ENCODE measurements around the gene HECTD2. TPM values are rescaled to one million over a fixed set of nuclear protein-coding genes. Genes with fewer than 3 reads are reported as not detected.

The HECTD2 gene
- polyA plus RNA-seq, 1 donor from 2014 or later: 87.6 TPM

DNA sequence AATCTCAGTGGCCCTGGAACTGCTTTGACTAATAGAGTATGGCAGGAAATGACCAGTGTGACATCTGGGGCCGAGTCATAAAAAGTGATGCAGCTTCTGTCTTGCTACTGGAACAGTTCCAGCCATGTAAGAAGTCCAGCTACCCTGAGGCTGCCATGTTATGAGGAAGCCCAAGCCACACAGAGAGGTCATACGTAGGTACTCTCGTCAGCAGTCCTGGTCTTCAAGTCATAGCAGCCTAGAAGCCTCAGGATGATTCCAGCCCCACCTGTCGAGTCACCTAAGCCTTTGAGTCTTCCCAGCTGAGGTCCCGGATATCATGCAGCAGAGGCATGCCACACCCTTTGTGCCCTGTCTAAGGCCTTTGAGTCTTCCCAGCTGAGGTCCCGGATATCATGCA, 130.6 kb downstream of the HECTD2 start:
- no peak overlapping the region for H3K27ac ChIP-seq (ENCODE audit: low read length)

DNA sequence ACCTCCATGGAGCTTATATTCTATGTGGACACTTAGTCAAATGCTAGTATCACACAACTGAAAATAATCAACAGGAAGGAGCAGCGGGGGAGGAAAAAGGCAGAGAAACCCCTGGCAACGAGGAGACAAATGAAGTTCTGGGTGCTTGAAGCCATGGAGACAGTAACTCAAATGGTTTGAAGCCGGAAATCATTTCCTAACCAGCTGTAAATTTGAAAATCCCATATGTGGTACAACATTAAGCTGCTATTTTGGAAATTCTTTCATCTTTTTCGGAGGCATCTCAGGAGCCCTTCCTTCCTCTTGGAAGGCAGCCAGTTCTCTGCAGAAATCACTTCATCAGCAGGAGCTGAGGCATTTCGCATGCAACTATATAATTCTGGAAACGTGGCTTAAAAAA, 131.3 kb downstream of the HECTD2 start:
- TF ChIP-seq, protein P1, sequence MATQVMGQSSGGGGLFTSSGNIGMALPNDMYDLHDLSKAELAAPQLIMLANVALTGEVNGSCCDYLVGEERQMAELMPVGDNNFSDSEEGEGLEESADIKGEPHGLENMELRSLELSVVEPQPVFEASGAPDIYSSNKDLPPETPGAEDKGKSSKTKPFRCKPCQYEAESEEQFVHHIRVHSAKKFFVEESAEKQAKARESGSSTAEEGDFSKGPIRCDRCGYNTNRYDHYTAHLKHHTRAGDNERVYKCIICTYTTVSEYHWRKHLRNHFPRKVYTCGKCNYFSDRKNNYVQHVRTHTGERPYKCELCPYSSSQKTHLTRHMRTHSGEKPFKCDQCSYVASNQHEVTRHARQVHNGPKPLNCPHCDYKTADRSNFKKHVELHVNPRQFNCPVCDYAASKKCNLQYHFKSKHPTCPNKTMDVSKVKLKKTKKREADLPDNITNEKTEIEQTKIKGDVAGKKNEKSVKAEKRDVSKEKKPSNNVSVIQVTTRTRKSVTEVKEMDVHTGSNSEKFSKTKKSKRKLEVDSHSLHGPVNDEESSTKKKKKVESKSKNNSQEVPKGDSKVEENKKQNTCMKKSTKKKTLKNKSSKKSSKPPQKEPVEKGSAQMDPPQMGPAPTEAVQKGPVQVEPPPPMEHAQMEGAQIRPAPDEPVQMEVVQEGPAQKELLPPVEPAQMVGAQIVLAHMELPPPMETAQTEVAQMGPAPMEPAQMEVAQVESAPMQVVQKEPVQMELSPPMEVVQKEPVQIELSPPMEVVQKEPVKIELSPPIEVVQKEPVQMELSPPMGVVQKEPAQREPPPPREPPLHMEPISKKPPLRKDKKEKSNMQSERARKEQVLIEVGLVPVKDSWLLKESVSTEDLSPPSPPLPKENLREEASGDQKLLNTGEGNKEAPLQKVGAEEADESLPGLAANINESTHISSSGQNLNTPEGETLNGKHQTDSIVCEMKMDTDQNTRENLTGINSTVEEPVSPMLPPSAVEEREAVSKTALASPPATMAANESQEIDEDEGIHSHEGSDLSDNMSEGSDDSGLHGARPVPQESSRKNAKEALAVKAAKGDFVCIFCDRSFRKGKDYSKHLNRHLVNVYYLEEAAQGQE (IDR thresholded peaks at IDR 0.05; ENCODE audit: borderline replicate concordance): no peak
- no peak for TF ChIP-seq SMC3 (conservative IDR thresholded peaks at IDR 0.05; ENCODE audit: poor library complexity)
- no peak for TF ChIP-seq TAF1 (IDR thresholded peaks at IDR 0.05; ENCODE audit: low read depth)
- TF ChIP-seq, protein P2, sequence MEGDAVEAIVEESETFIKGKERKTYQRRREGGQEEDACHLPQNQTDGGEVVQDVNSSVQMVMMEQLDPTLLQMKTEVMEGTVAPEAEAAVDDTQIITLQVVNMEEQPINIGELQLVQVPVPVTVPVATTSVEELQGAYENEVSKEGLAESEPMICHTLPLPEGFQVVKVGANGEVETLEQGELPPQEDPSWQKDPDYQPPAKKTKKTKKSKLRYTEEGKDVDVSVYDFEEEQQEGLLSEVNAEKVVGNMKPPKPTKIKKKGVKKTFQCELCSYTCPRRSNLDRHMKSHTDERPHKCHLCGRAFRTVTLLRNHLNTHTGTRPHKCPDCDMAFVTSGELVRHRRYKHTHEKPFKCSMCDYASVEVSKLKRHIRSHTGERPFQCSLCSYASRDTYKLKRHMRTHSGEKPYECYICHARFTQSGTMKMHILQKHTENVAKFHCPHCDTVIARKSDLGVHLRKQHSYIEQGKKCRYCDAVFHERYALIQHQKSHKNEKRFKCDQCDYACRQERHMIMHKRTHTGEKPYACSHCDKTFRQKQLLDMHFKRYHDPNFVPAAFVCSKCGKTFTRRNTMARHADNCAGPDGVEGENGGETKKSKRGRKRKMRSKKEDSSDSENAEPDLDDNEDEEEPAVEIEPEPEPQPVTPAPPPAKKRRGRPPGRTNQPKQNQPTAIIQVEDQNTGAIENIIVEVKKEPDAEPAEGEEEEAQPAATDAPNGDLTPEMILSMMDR (IDR thresholded peaks at IDR 0.05; ENCODE audit: poor library complexity, severe bottlenecking): no peak
- TF ChIP-seq EP300 (conservative IDR thresholded peaks at IDR 0.05; ENCODE audit: poor library complexity, severe bottlenecking): no peak
- no peak for TF ChIP-seq POLR2AphosphoS5 (IDR thresholded peaks at IDR 0.05)
- TF ChIP-seq MXI1 (conservative IDR thresholded peaks at IDR 0.05; ENCODE audit: poor library complexity, severe bottlenecking): no peak
- TF ChIP-seq RAD21 (conservative IDR thresholded peaks at IDR 0.05): no peak
- no peak for TF ChIP-seq EZH2 (IDR thresholded peaks at IDR 0.05; ENCODE audit: borderline replicate concordance, insufficient read depth, low read length, poor library complexity, severe bottlenecking)
- Histone ChIP-seq H3K79me2 (replicated peaks; ENCODE audit: insufficient read depth, low read length) (no peaks in the 10 kb centered on the region), H3K9me2 (ENCODE audit: insufficient read depth, low read length) (no peaks in the 10 kb centered on the region), H3K36me3 (ENCODE audit: insufficient read depth, low read length) (no peaks in the 10 kb centered on the region), H3K9ac (ENCODE audit: low read length) (no peak overlapping the region), H4K20me1 (ENCODE audit: insufficient read depth) (no peaks in the 10 kb centered on the region), H3K27me3 (ENCODE audit: insufficient read depth, low read depth, low read length) (no peaks in the 10 kb centered on the region), H3F3A (ENCODE audit: insufficient read depth, low read length, poor library complexity, severe bottlenecking) (no peaks in the 10 kb centered on the region), H3K27ac (ENCODE audit: low read length) (no peak overlapping the region), H3K4me2 (ENCODE audit: low read length) (no peak overlapping the region), H2AFZ (ENCODE audit: low read depth, low read length) (no peak overlapping the region), H3K4me3 (ENCODE audit: low read length) (no peak overlapping the region), H3K9me3 (ENCODE audit: low read length) (no peaks in the 10 kb centered on the region)

More for the DNA sequence above, 130.6 kb downstream of the HECTD2 start:
- Histone ChIP-seq H3K4me3 (ENCODE audit: low read length) (no peak overlapping the region), H3K9me2 (ENCODE audit: insufficient read depth, low read length) (no peaks in the 10 kb centered on the region), H2AFZ (ENCODE audit: low read depth, low read length) (no peak overlapping the region), H3K36me3 (ENCODE audit: insufficient read depth, low read length) (no peaks in the 10 kb centered on the region), H3K4me2 (ENCODE audit: low read length) (no peak overlapping the region), H3F3A (ENCODE audit: insufficient read depth, low read length, poor library complexity, severe bottlenecking) (no peaks in the 10 kb centered on the region), H4K20me1 (ENCODE audit: insufficient read depth) (no peaks in the 10 kb centered on the region), H3K9me3 (ENCODE audit: low read length) (no peaks in the 10 kb centered on the region), H3K9ac (ENCODE audit: low read length) (no peak overlapping the region), H3K79me2 (replicated peaks; ENCODE audit: insufficient read depth, low read length) (no peaks in the 10 kb centered on the region), H3K27me3 (ENCODE audit: insufficient read depth, low read depth, low read length) (no peaks in the 10 kb centered on the region)
- TF ChIP-seq, protein P2 (IDR thresholded peaks at IDR 0.05; ENCODE audit: poor library complexity, severe bottlenecking): no peak
- TF ChIP-seq POLR2AphosphoS5 (IDR thresholded peaks at IDR 0.05): no peak
- TF ChIP-seq, protein P1 (IDR thresholded peaks at IDR 0.05; ENCODE audit: borderline replicate concordance): no peak
- no peak for TF ChIP-seq SMC3 (conservative IDR thresholded peaks at IDR 0.05; ENCODE audit: poor library complexity)
- no peak for TF ChIP-seq MXI1 (conservative IDR thresholded peaks at IDR 0.05; ENCODE audit: poor library complexity, severe bottlenecking)
- no peak for TF ChIP-seq TAF1 (IDR thresholded peaks at IDR 0.05; ENCODE audit: low read depth)
- no peak for TF ChIP-seq EZH2 (IDR thresholded peaks at IDR 0.05; ENCODE audit: borderline replicate concordance, insufficient read depth, low read length, poor library complexity, severe bottlenecking)
